Thymus (tissue), 11 donors: Measurements from ENCODE around the gene GON4L. TPM values are rescaled to one million over a fixed set of nuclear protein-coding genes. Genes with fewer than 3 reads are reported as not detected.
"Not testable (repeated sequence)": the region's sequence is repeated elsewhere in the genome, so short reads cannot be mapped to it uniquely, and the experiment has no call there.

Experiments used
- DNase-seq, 9 donors: peaks; one replicate each; pipeline ENCODE4 v3.0.0-alpha.2; 2013; ENCODE audit warnings: low spot score in 9 of 9, low read depth in 6 of 9, missing footprints in 1 of 9
- H3K27ac ChIP-seq, 2 donors: one replicate each; pipeline ENCODE4 v1.5.1; 2013; ENCODE audit warnings: control low read depth in 1 of 2, low read depth in 1 of 2, low read length in 1 of 2, mild to moderate bottlenecking in 1 of 2, moderate library complexity in 1 of 2
- H3K27me3 ChIP-seq, 2 donors: one replicate each; pipeline ENCODE4 v1.5.1; 2013; ENCODE audit warnings: low read length in 1 of 2; ENCODE audit not compliant: control insufficient read depth in 2 of 2, insufficient read depth in 1 of 2
- H3K36me3 ChIP-seq, 2 donors: one replicate each; pipeline ENCODE4 v1.5.1; 2013; ENCODE audit warnings: low read length in 1 of 2, mild to moderate bottlenecking in 1 of 2, moderate library complexity in 1 of 2; ENCODE audit not compliant: control insufficient read depth in 2 of 2, insufficient read depth in 2 of 2
- H3K4me1 ChIP-seq, 2 donors: one replicate each; pipeline ENCODE4 v1.5.1; 2013; ENCODE audit warnings: low read length in 2 of 2; ENCODE audit not compliant: control insufficient read depth in 2 of 2, insufficient read depth in 2 of 2
- H3K4me3 ChIP-seq, 2 donors: one replicate each; pipeline ENCODE4 v1.5.1; 2013; ENCODE audit warnings: low read length in 2 of 2, control low read depth in 1 of 2, mild to moderate bottlenecking in 1 of 2
- H3K9me3 ChIP-seq, 2 donors: one replicate each; pipeline ENCODE4 v1.5.1; 2013; ENCODE audit warnings: low read length in 1 of 2, mild to moderate bottlenecking in 1 of 2; ENCODE audit not compliant: control insufficient read depth in 2 of 2, insufficient read depth in 1 of 2
- WGBS: extraction: QIAGEN DNeasy Blood & Tissue Kit; methylation state at CpG from one replicate; pipeline ENCODE4 v1.1.7; 2013; 5-methylcytosine and 5-hydroxymethylcytosine counted together
- polyA plus RNA-seq: library from polyadenylated mRNA; stranded (reverse); fragments of 200-250 nt; gene quantifications from one replicate; pipeline ENCODE4 v1.2.3, GENCODE V29; 2013
- total RNA-seq: library from RNA; stranded (reverse); fragments of 120-200 nt; gene quantifications from one replicate; pipeline ENCODE4 v1.2.4, GENCODE V29; 2013
- donor health status: healthy.

Gene GON4L
- total and polyA plus RNA-seq, 2 donors = 31.6 to 33.0 TPM

DNA sequence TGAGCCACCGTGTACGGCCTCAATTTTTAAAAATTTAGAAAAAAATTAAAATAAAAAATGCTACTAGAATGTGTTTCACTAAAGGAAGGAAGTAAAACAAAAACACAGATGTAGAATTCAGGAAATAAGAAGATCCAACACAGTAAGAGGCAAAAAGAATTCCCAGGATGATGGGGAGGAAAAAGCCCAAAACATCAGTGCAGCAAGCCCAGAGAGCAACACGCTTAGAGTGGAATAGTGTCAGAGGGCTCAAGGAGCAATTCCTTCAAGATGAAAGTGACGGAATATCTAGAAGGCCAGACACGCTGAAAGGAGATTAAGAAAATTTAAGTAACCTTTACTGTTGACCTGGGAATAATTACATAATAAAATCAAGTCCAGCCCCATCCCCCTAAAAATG is 87.8 kb downstream of the GON4L start:
- over 99% methylated on average over 5 of the region's 5 CpGs for WGBS
- no peaks in the 10 kb centered on the region for H3K9me3 ChIP-seq
- no peak for DNase-seq
- H3K27ac ChIP-seq = no peak overlapping the region
- no peak overlapping the region for H3K4me3 ChIP-seq
- peaks cover 79 to 80% of the 10 kb centered on the region in 2 donors for H3K36me3 ChIP-seq
- H3K27me3 ChIP-seq = no peaks in the 10 kb centered on the region
- no peaks in the 10 kb centered on the region for H3K4me1 ChIP-seq

DNA sequence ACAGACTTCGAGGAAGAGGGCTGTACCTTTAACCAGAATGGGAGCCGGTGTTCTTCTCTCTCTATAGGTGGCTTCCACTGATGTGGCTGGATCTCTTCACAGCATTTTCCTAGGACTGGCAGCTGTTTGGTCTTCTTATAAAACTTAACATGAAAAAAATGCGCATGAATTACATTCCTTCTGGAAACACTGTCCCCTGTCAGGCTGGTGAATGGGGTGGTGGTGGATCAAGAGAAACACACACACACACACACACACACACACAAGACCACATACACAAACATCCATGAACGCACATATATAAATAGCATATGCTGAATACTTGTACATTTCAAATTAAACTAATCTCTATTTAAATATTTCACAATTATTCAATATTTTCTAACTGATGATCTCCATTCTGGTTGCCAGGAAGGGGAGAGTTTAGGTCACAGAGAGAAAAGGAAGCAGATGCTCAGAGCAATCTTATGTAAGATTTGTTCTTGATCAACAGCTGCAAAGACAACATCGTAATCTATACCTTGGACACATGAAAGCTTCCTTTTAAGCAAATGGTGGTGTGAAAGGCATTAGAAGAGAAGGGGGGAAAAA is 89.5 kb downstream of the GON4L start:
- not testable (repeated sequence) for H3K27me3 ChIP-seq, H3K9me3 ChIP-seq, H3K27ac ChIP-seq, H3K4me3 ChIP-seq, H3K4me1 ChIP-seq, DNase-seq
- H3K36me3 ChIP-seq = peaks cover 74 to 82% of the 10 kb centered on the region in 2 donors
- 97% methylated on average over 3 of the region's 5 CpGs for WGBS

DNA sequence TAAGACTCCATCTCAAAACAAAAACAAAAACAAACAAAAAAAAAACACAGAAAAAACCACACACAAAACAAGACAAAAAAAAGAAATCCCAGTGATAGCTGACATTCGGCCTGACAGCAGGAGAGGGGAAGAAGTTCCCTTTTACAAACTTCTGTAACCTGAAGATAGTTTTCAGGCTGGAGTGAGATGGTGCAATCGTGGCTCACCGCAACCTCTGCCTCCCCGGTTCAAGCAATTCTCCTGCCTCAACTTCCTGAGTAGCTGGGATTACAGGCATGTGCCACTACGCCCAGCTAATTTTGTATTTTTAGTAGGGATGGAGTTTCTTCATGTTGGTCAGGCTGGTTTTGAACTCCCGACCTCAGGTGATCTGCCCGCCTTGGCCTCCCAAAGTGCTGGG is 93.0 kb downstream of the GON4L start:
- H3K27ac ChIP-seq, DNase-seq, H3K4me1 ChIP-seq, H3K4me3 ChIP-seq, H3K9me3 ChIP-seq, H3K27me3 ChIP-seq: not testable (repeated sequence)
- peaks cover 70 to 80% of the 10 kb centered on the region in 2 donors for H3K36me3 ChIP-seq
- 96% methylated on average over 7 of the region's 7 CpGs for WGBS

GRCh38 chr1:155763090-155763815 is 93.8 kb downstream of the GON4L start:
- DNase-seq = not testable (repeated sequence)
- 93% methylated on average over 6 of the region's 6 CpGs for WGBS
- H3K36me3 ChIP-seq = peaks cover 69 to 81% of the 10 kb centered on the region in 2 donors

DNA sequence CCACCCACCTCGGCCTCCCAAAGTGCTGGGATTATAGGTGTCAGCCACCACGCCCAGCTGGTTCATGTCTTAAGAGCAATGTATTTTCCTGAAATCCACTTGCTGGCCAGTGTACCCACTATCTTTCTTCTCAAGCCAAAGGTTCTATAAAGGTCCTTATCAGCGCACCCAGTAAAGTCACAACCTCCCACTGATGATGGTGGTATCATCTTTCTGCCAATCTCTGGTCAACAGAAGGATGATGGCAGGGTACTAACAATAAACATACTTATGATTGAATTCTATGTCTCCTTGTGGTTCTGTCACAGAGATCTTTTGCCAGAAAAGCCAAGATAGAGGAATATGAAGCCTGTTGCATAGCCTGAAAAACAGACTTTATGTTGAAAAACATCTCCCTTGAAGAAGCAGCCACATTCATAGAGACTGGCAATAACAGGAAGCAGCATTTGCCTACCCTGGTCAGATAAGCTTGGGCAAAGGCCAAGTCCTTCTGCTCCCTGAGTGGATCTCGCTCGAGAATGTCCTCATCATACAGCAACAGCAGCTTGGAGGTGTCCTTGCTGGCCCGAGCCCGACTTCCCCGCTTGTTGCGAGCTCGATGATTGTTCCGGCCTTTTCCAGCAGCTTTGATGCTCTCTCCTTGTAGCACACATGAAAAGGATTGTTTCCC is 95.1 kb downstream of the GON4L start:
- H3K9me3 ChIP-seq = no peaks in the 10 kb centered on the region
- H3K36me3 ChIP-seq = peaks cover 71 to 80% of the 10 kb centered on the region in 2 donors
- no peak overlapping the region for H3K4me3 ChIP-seq
- DNase-seq = no peak
- H3K4me1 ChIP-seq = no peaks in the 10 kb centered on the region
- 95% methylated on average over 11 of the region's 11 CpGs for WGBS
- H3K27ac ChIP-seq = no peak overlapping the region
- H3K27me3 ChIP-seq = no peaks in the 10 kb centered on the region

More at GRCh38 chr1:155763090-155763815, 93.8 kb downstream of the GON4L start:
- not testable (repeated sequence) for H3K4me1 ChIP-seq, H3K4me3 ChIP-seq, H3K9me3 ChIP-seq, H3K27ac ChIP-seq, H3K27me3 ChIP-seq

- no peaks in the 10 kb centered on the region for H3K9me3 ChIP-seq
- H3K4me1 ChIP-seq = no peaks in the 10 kb centered on the region
- WGBS = 98% methylated on average over 2 of the region's 2 CpGs
- no peaks in the 10 kb centered on the region for H3K27me3 ChIP-seq
- DNase-seq = no peak
- no peak overlapping the region for H3K27ac ChIP-seq
- H3K36me3 ChIP-seq = peaks cover 69 to 82% of the 10 kb centered on the region in 2 donors
- no peak overlapping the region for H3K4me3 ChIP-seq
Observed at GRCh38 chr1:155760751-155761475, 96.1 kb downstream of the GON4L start.

GRCh38 chr1:155759966-155760630 is 96.9 kb downstream of the GON4L start:
- Histone ChIP-seq H3K36me3 (peaks cover 65 to 81% of the 10 kb centered on the region in 2 donors), H3K27me3 (no peaks in the 10 kb centered on the region), H3K4me3 (no peak overlapping the region), H3K9me3 (no peaks in the 10 kb centered on the region), H3K4me1 (no peaks in the 10 kb centered on the region), H3K27ac (no peak overlapping the region)
- DNase-seq = no peak
- 98% methylated on average over 4 of the region's 4 CpGs for WGBS

GRCh38 chr1:155759017-155759416 is 98.0 kb downstream of the GON4L start:
- H3K27me3 ChIP-seq, H3K4me3 ChIP-seq, H3K27ac ChIP-seq, DNase-seq, H3K4me1 ChIP-seq, H3K9me3 ChIP-seq: not testable (repeated sequence)
- peaks cover 66 to 82% of the 10 kb centered on the region in 2 donors for H3K36me3 ChIP-seq
- 98% methylated on average over 3 of the region's 3 CpGs for WGBS
